Anterior cingulate cortex (tissue), 58 donors: Measurements from ENCODE around the gene SOCS2.

Experiments
- DNase-seq, 58 donors: peaks; one replicate each; lab custom pipeline; 2025; lab: John Stamatoyannopoulos, UW

The SOCS2 gene

GRCh38 chr12:93565760-93566159 lies 6.7 kb upstream of the SOCS2 start:
- DNase-seq, result no peak

- DNase-seq, result peak in 1 of 58 donors; percentile 2
Measured at GRCh38 chr12:93567174-93567573, 5.3 kb upstream of the SOCS2 start.

GRCh38 chr12:93568091-93568490 lies 4.4 kb upstream of the SOCS2 start:
- no peak for DNase-seq

- no peak for DNase-seq
Measured at GRCh38 chr12:93569301-93569655, 3.2 kb upstream of the SOCS2 start.

- peak in 56 of 58 donors; percentile 21 to 84 (median 59) for DNase-seq
Measured at GRCh38 chr12:93569656-93570551, 2.6 kb upstream of the SOCS2 start.

- DNase-seq, result peak; percentile 9 to 92 (median 82)
Measured at GRCh38 chr12:93570552-93571364, 1.7 kb upstream of the SOCS2 start.

GRCh38 chr12:93571365-93571924 lies 1.0 kb upstream of the SOCS2 start:
- peak in 23 of 58 donors; percentile 5 to 61 (median 31) for DNase-seq

GRCh38 chr12:93572712-93573551 lies 457 bp downstream of the SOCS2 start:
- DNase-seq, result peak in 13 of 58 donors; percentile 8 to 49 (median 12)

GRCh38 chr12:93573552-93574223 lies 1.2 kb downstream of the SOCS2 start:
- no peak for DNase-seq

GRCh38 chr12:93577222-93577621 lies 4.7 kb downstream of the SOCS2 start:
- DNase-seq, result no peak

- no peak for DNase-seq
Measured at GRCh38 chr12:93578221-93578620, 5.7 kb downstream of the SOCS2 start.

- no peak for DNase-seq
Measured at GRCh38 chr12:93580682-93581081, 8.2 kb downstream of the SOCS2 start.

GRCh38 chr12:93581370-93581769 lies 8.9 kb downstream of the SOCS2 start:
- no peak for DNase-seq

GRCh38 chr12:93582351-93582750 lies 9.9 kb downstream of the SOCS2 start:
- no peak for DNase-seq

- no peak for DNase-seq
Measured at GRCh38 chr12:93583627-93584392, 11.3 kb downstream of the SOCS2 start.

GRCh38 chr12:93585247-93585646 lies 12.8 kb downstream of the SOCS2 start:
- DNase-seq, result no peak

- DNase-seq, result no peak
Measured at GRCh38 chr12:93587611-93588010, 15.1 kb downstream of the SOCS2 start.

GRCh38 chr12:93589081-93589480 lies 16.6 kb downstream of the SOCS2 start:
- DNase-seq, result no peak
